SK-MEL-5 (cell line): Measurements from ENCODE around the gene MGLL. TPM values are rescaled to one million over a fixed set of nuclear protein-coding genes. Genes with fewer than 3 reads are reported as not detected.
A peak's percentile ranks its signal among the peaks of the same experiment; 100 is the strongest.
"Not testable (repeated sequence)": the region's sequence is repeated elsewhere in the genome, so short reads cannot be mapped to it uniquely, and the experiment has no call there.

Experiments used
- DNase-seq: peaks from one replicate; pipeline ENCODE4 v3.0.0-alpha.2; 2016; ENCODE audit warnings: low read depth, low spot score
- in situ Hi-C: cut with HindIII; loops from 2 replicates; pipeline ENCODE4 v1.10.0; 2016; ENCODE audit warnings: low sequenced_read_pairs, high pct_unique_total_duplicates, low pct_unique_long_range_greater_than_20kb
- total RNA-seq: library from RNA; depleted of rRNA; stranded (reverse); fragments of >200 nt; shearing (Covaris generic); gene quantifications from 2 replicates; pipeline ENCODE4 v1.2.3, GENCODE V29; 2014

MGLL gene
- total RNA-seq, 1 experiment from 2014 or later: 3.2 TPM

GRCh38 chr3:127687228-127687737, 135.0 kb downstream of the MGLL start:
- DNase-seq: no peak
- in situ Hi-C loops: no loop called here

- DNase-seq: no peak
- in situ Hi-C loops: no loop called here
Measured at GRCh38 chr3:127686512-127686894, 135.8 kb downstream of the MGLL start.

DNA sequence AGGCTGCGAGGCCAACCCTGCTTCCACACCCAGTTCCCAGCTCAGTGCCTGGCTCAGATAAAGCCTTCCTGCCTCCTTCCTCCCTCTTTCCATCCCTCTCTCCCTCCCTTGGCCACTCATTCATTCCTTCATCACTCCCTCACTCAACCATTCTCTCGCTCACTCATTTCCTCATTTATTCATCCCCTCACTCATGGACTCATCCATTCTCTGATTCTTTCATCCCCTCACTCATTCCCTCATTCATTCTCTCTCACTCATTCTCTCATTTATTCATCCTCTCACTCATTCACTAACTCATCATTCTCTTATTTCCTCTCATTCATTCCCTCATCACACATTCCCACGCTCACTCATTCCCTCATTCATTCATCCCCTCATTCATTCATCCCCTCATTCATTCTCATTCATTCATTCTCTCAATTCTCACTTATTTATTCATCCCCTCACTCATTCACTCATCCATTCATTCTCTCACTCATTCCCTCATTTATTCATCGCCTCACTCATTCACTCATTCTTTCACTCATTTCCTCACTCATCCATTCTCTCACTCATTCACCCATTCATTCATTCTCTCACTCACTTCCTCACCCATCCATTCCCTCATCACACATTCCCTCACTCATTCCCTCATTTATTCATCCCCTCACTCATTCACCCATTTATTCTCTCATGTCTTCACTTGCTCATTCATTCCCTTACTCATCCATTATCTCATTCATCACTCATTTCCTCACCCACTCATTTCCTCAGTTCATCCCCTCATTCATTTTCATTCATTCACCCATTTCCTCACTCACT, 136.4 kb downstream of the MGLL start:
- no peak for DNase-seq
- in situ Hi-C loops: no loop called here

DNA sequence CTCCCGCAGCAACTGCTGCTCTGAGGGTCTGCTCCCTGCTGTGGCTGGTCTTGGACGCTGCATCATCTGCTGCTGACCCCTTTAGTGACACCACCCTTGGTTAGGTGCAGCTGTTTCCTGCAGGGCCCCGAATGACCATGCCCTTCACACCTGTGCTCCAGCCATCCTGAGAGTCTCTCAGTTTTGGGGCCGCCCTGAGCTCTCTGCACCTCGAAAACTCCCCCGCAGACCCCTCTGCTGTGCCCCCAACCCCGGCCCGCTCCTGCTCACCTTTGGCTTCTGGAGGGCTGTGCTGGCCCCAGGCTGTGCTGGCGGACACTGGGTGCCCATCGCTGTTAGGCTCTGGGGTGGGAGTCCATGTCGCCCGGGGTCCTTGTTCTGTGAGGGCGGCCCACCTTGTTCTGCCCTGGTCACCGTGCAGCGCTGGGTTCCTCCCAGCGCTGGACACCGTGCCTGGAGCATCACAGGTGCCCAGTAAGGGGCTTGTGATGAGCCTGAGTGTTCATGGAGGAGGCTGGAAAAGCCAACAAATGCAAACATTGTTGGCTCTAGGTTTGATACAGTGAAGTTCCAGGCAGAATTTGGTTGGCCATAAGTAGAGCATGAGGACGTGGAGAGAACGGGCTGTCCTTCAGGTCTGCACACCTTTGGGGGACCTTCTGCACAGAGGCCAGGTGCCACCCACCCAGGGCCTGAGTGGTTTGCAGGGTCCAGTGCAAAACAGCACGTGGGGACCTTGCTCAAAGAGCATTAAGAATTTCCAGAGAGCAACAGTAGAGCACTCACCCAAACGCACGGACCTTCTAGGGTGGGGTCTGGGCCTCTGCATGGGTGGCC, 137.2 kb downstream of the MGLL start:
- DNase-seq: peak; percentile 15
- in situ Hi-C loops: no loop called here

GRCh38 chr3:127682561-127682960, 139.8 kb downstream of the MGLL start:
- DNase-seq: no peak
- in situ Hi-C loops: no loop called here

DNA sequence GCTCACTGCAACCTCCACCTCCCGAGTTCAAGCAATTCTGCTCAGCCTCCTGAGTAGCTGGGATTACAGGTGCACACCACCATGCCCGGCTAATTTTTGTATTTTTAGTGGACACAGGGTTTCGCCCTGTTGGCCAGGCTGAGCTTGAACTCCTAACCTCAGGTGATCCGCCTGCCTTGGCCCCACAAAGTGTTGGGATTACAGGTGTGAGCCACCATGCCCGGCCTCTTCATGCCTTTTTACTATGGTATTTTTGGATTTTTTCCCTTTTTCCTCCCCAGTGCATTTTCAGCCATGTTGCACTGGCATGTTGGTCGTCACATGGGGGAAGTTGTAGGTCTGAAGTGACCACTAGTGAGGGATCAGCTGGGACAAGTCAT, 140.2 kb downstream of the MGLL start:
- DNase-seq, in situ Hi-C loops: not testable (repeated sequence)

DNA sequence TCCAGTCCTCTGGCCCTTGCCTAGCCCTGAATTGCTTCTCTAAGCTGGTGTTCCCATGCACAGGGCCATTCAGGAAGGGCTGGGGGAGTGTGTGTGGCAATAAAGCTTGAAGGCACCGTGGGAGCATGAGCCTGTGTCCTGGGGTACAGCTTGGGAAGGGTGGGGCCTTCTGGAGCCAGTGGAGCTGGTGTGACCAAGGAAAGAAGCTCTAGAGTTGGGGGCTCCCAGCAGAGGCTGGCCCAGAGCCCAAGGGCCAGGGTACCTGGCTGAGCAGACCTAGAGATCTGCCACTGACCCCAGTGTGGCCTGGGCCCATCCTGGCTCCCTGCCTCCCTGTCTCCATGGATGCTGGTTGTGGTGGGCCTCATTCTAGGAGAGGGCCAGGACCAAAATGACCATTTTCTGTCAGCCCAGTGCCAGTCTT, 141.5 kb downstream of the MGLL start:
- no peak for DNase-seq
- in situ Hi-C loops: no loop called here

DNA sequence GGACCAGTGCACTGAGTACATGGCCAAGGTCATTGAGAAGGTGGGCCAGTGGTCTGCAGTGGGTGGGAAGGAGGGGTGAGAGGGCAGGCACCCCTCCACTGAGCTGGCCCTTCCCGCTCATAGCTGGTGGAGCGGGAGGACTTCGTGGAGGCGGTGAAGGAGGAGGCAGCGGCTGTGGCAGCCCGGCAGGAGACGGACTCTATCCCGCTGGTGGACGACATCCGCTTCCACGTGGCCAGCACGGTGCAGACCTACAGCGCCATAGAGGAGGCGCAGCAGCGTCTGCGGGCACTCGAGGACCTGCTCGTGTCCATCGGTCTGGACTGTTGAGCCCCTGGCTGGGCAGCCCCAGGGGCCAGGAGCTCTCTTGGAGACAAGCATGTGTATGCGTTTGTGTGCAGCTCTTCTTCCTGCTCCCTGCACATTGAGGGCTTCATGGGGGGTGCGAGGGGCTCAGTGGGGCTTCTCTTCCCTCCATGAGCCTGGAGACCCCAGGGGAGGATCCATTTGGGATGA, 142.1 kb downstream of the MGLL start:
- in situ Hi-C loops: no loop called here
- no peak for DNase-seq

- in situ Hi-C loops: no loop called here
Measured at GRCh38 chr3:127679534-127680145, 142.7 kb downstream of the MGLL start.

GRCh38 chr3:127678611-127679533, 143.4 kb downstream of the MGLL start:
- in situ Hi-C loops: no loop called here
- no peak for DNase-seq

More at GRCh38 chr3:127679534-127680145, 142.7 kb downstream of the MGLL start:
- peak; percentile 22 for DNase-seq

- in situ Hi-C loops: no loop called here
- no peak for DNase-seq
Measured at GRCh38 chr3:127678315-127678599, 144.1 kb downstream of the MGLL start.

- in situ Hi-C loops: no loop called here
Measured at GRCh38 chr3:127677541-127678314, 144.6 kb downstream of the MGLL start.

GRCh38 chr3:127676921-127677351, 145.4 kb downstream of the MGLL start:
- in situ Hi-C loops: no loop called here
- no peak for DNase-seq

More at GRCh38 chr3:127677541-127678314, 144.6 kb downstream of the MGLL start:
- no peak for DNase-seq

DNA sequence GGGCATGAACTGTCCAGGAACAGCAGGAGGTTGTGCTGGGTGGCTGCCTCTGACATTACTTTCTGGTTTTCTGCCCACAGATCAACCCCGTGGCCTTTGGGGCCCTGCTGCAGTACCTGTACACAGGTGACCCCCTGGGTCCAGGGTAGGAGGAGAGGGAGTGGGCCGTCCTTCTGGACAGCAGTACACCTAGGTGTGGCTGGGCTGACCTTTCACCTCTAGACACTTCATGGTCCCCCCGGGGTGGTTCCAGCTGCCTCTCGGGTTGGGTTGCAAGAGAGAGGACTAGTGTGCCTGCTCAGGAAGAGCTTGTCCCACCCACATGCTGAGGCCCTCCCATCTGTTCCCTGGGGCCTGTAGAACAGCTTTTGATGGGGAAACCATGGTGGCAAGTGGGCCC, 145.9 kb downstream of the MGLL start:
- DNase-seq: no peak
- in situ Hi-C loops: no loop called here

- no peak for DNase-seq
- in situ Hi-C loops: no loop called here
Measured at GRCh38 chr3:127675651-127676391, 146.5 kb downstream of the MGLL start.

DNA sequence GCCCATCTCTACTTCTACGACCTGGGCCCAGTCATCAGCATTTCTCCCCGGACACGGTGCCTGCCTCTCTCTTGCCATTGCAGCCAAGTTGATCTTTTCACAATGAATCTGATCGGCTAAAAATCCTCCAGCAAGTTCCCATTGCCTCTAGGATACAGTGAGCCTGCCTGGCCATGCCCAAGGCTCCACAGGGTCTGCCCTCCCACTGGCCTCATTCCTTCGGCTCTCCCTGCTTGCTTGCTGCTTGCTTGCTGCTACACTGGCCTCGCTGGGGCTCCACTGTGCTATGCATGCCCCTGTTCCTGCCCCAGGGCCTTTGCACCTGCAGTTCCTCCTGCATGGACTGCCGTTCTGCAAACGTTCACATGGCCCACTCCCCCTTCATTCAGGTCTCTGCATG, 147.5 kb downstream of the MGLL start:
- DNase-seq: no peak
- in situ Hi-C loops: no loop called here
